H9 (cell line): ENCODE measurements around the gene GDF3. TPM values are rescaled to one million over a fixed set of nuclear protein-coding genes. Genes with fewer than 3 reads are reported as not detected.
A peak's percentile ranks its signal among the peaks of the same experiment; 100 is the strongest.

Experiments used
- DNase-seq: peaks from one replicate; pipeline ENCODE4 v3.0.0-alpha.2; 2017
- H2AFZ ChIP-seq: one replicate; pipeline ENCODE4 v1.6.1; 2013; ENCODE audit warnings: mild to moderate bottlenecking, low read length, control low read depth, moderate library complexity
- H2AK5ac ChIP-seq: 2 replicates; pipeline ENCODE4 v1.6.1; 2013; ENCODE audit warnings: low read length, control low read depth, mixed read lengths; ENCODE audit not compliant: insufficient read length
- H2BK120ac ChIP-seq: one replicate; pipeline ENCODE4 v1.6.1; 2013; ENCODE audit warnings: low read depth, mild to moderate bottlenecking, low read length, control low read depth, inconsistent platforms; ENCODE audit not compliant: poor library complexity, severe bottlenecking
- H2BK12ac ChIP-seq: 2 replicates; pipeline ENCODE4 v1.6.1; 2013; ENCODE audit warnings: low read length, control low read depth, mixed read lengths, low read depth; ENCODE audit not compliant: insufficient read length
- H2BK15ac ChIP-seq: 2 replicates; pipeline ENCODE4 v1.6.1; 2013; ENCODE audit warnings: low read depth, low read length, control low read depth
- H2BK20ac ChIP-seq: one replicate; pipeline ENCODE4 v1.6.1; 2013; ENCODE audit warnings: low read depth, mild to moderate bottlenecking, low read length, control low read depth, inconsistent platforms; ENCODE audit not compliant: poor library complexity, severe bottlenecking
- H2BK5ac ChIP-seq: 2 replicates; pipeline ENCODE4 v1.6.1; 2013; ENCODE audit warnings: low read length, control low read depth, mixed read lengths; ENCODE audit not compliant: insufficient read length
- H3K14ac ChIP-seq: 2 replicates; pipeline ENCODE4 v1.6.1; 2013; ENCODE audit warnings: low read length, control low read depth; ENCODE audit not compliant: insufficient read depth
- H3K18ac ChIP-seq: 2 replicates; pipeline ENCODE4 v1.6.1; 2013; ENCODE audit warnings: low read depth, mild to moderate bottlenecking, mixed read lengths, low read length, control low read depth; ENCODE audit not compliant: insufficient read length
- H3K23ac ChIP-seq: 2 replicates; pipeline ENCODE4 v1.6.1; 2013; ENCODE audit warnings: low read length, control low read depth, mixed read lengths, low read depth; ENCODE audit not compliant: insufficient read length
- H3K23me2 ChIP-seq: 2 replicates; pipeline ENCODE4 v1.6.1; 2013; ENCODE audit warnings: low read depth, mild to moderate bottlenecking, mixed read lengths, low read length, control low read depth; ENCODE audit not compliant: insufficient read length, poor library complexity, severe bottlenecking
- H3K27ac ChIP-seq: 2 replicates; pipeline ENCODE4 v1.5.1; 2013; ENCODE audit warnings: low read length, control low read depth, mixed read lengths, low read depth; ENCODE audit not compliant: insufficient read length
- H3K27me3 ChIP-seq: 2 replicates; pipeline ENCODE4 v1.6.1; 2013; ENCODE audit warnings: low read length, control low read depth, inconsistent platforms; ENCODE audit not compliant: insufficient read depth
- H3K4ac ChIP-seq: 2 replicates; pipeline ENCODE4 v1.6.1; 2013; ENCODE audit warnings: low read depth, mild to moderate bottlenecking, control low read depth, inconsistent platforms, low read length, moderate library complexity
- H3K4me1 ChIP-seq: 2 replicates; pipeline ENCODE4 v1.6.1; 2013; ENCODE audit warnings: low read length, control low read depth, inconsistent platforms; ENCODE audit not compliant: insufficient read depth
- H3K4me2 ChIP-seq: 2 replicates; pipeline ENCODE4 v1.6.1; 2013; ENCODE audit warnings: low read length, control low read depth, mixed read lengths; ENCODE audit not compliant: insufficient read length, insufficient read depth
- H3K56ac ChIP-seq: 2 replicates; pipeline ENCODE4 v1.6.1; 2013; ENCODE audit warnings: low read depth, mild to moderate bottlenecking, mixed read lengths, low read length, control low read depth; ENCODE audit not compliant: insufficient read length
- H3K79me1 ChIP-seq: 2 replicates; pipeline ENCODE4 v1.6.1; 2013; ENCODE audit warnings: low read depth, mild to moderate bottlenecking, moderate library complexity, low read length, control low read depth, inconsistent platforms; ENCODE audit not compliant: insufficient read depth, poor library complexity, severe bottlenecking
- H3K79me2 ChIP-seq: 2 replicates; pipeline ENCODE4 v1.6.1; 2013; ENCODE audit warnings: low read length, control low read depth, inconsistent platforms; ENCODE audit not compliant: insufficient read depth
- H3K9ac ChIP-seq: 2 replicates; pipeline ENCODE4 v1.6.1; 2013; ENCODE audit warnings: low read length, control low read depth, mixed read lengths; ENCODE audit not compliant: insufficient read length; ENCODE audit errors: extremely low read depth
- H3K9me3 ChIP-seq: one replicate; pipeline ENCODE4 v1.6.1; 2013; ENCODE audit warnings: low read depth, low read length, inconsistent platforms; ENCODE audit not compliant: control insufficient read depth
- H3T11ph ChIP-seq: one replicate; pipeline ENCODE4 v1.6.1; 2013; ENCODE audit warnings: mild to moderate bottlenecking, low read length, control low read depth, inconsistent platforms
- H4K20me1 ChIP-seq: one replicate; pipeline ENCODE4 v1.6.1; 2013; ENCODE audit not compliant: control insufficient read depth, insufficient read length, insufficient read depth
- H4K5ac ChIP-seq: 2 replicates; pipeline ENCODE4 v1.6.1; 2013; ENCODE audit warnings: low read depth, mild to moderate bottlenecking, mixed read lengths, low read length, control low read depth; ENCODE audit not compliant: insufficient read length
- H4K8ac ChIP-seq: replicated peaks from 2 replicates; pipeline ENCODE4 v1.6.1; 2013; ENCODE audit warnings: low read length, control low read depth, mixed read lengths, low read depth; ENCODE audit not compliant: insufficient read length
- H4K91ac ChIP-seq: 2 replicates; pipeline ENCODE4 v1.6.1; 2013; ENCODE audit warnings: low read depth, mild to moderate bottlenecking, moderate library complexity, mixed read lengths, low read length, control low read depth; ENCODE audit not compliant: insufficient read length
- H3K27ac Mint-ChIP-seq, 3 experiments: 2 replicates in 2 of 3; 3 replicates in 1 of 3; pipeline ENCODE4 v1.8.0; 2020 to 2021; ENCODE audit warnings: mixed read lengths in 3 of 3, mild to moderate bottlenecking in 1 of 3, moderate library complexity in 1 of 3
- H3K27me3 Mint-ChIP-seq: 2 replicates; pipeline ENCODE4 v1.8.0; 2021; ENCODE audit warnings: low read depth, mild to moderate bottlenecking, moderate library complexity, mixed read lengths
- H3K36me3 Mint-ChIP-seq, 3 experiments: 2 replicates in 2 of 3; 3 replicates in 1 of 3; pipeline ENCODE4 v1.8.0; 2020 to 2021; ENCODE audit warnings: low read depth in 3 of 3, mixed read lengths in 3 of 3; ENCODE audit not compliant: insufficient read depth in 1 of 3
- H3K4me1 Mint-ChIP-seq, 2 experiments: 2 replicates each; pipeline ENCODE4 v1.8.0; 2020; ENCODE audit warnings: mixed read lengths in 2 of 2
- H3K4me3 Mint-ChIP-seq, 2 experiments: 2 replicates in 1 of 2; 3 replicates in 1 of 2; pipeline ENCODE4 v1.8.0; 2020 to 2021; ENCODE audit warnings: mild to moderate bottlenecking in 2 of 2, mixed read lengths in 2 of 2, moderate library complexity in 1 of 2
- H3K9me3 Mint-ChIP-seq, 2 experiments: 2 replicates in 1 of 2; 3 replicates in 1 of 2; pipeline ENCODE4 v1.8.0; 2020; ENCODE audit warnings: mild to moderate bottlenecking in 2 of 2, mixed read lengths in 2 of 2, moderate library complexity in 1 of 2
- CTCF ChIP-seq: fragments of 200-600 bp; sonication (generic); conservative IDR thresholded peaks from 3 replicates; pipeline ENCODE4 v1.8.0; 2021; ENCODE audit warnings: antibody characterized with exemption, mild to moderate bottlenecking
- WGBS: extraction: QIAGEN DNeasy Blood & Tissue Kit; methylation state at CpG from one replicate; pipeline ENCODE4 v1.1.7; 2013; ENCODE audit warnings: missing lambda C conversion rate, low lambda C conversion rate, mixed read lengths; ENCODE audit not compliant: insufficient read length; ENCODE audit errors: extremely low coverage; 5-methylcytosine and 5-hydroxymethylcytosine counted together
- total RNA-seq: library from RNA; stranded (reverse); gene quantifications from 2 replicates; pipeline ENCODE4 v1.2.1, GENCODE V29; 2021

The GDF3 gene
- total RNA-seq, 1 experiment from 2014 or later, result 9.9 TPM

- H3T11ph ChIP-seq, result no peak overlapping the region
- H2AFZ ChIP-seq, result peak overlapping the region; percentile 71
- no peak overlapping the region for H4K5ac ChIP-seq
- Mint-ChIP-seq H3K9me3 (no peaks in the 10 kb centered on the region), H3K36me3 (no peaks in the 10 kb centered on the region), H3K4me1 (peaks cover 38 to 39% of the 10 kb centered on the region in 2 experiments), H3K27me3 (no peaks in the 10 kb centered on the region; the same call in 1 of the 2 replicates), H3K4me3 (peak overlapping the region; percentile 12 to 27; a peak in 2 of 5 replicates), H3K27ac (peak overlapping the region in 1 of 3 experiments; percentile 91; a peak in 2 of 7 replicates)
- no peak overlapping the region for H2BK120ac ChIP-seq
- no peaks in the 10 kb centered on the region for H3K79me2 ChIP-seq
- no peak overlapping the region for H3K18ac ChIP-seq
- H3K23me2 ChIP-seq, result no peaks in the 10 kb centered on the region
- no peak overlapping the region for H3K9ac ChIP-seq
- no peak overlapping the region for H2BK12ac ChIP-seq
- WGBS, result no CpG with 5 or more reads among the region's 3 CpGs
- H3K14ac ChIP-seq, result no peak overlapping the region
- no peak overlapping the region for H2BK5ac ChIP-seq
- no peak overlapping the region for H4K91ac ChIP-seq
- no peak overlapping the region for H3K23ac ChIP-seq
- H3K4ac ChIP-seq, result no peak overlapping the region
- H4K8ac ChIP-seq, result no peak overlapping the region
- H3K27ac ChIP-seq, result no peak overlapping the region
- H3K4me1 ChIP-seq, result peaks cover 12% of the 10 kb centered on the region; the same call in 1 of the 2 replicates
- no peak overlapping the region for H2BK15ac ChIP-seq
- H3K4me2 ChIP-seq, result no peak overlapping the region
- no peak overlapping the region for H2BK20ac ChIP-seq
- no peaks in the 10 kb centered on the region for H4K20me1 ChIP-seq
- DNase-seq, result no peak
- H3K56ac ChIP-seq, result no peak overlapping the region
- H3K27me3 ChIP-seq, result no peaks in the 10 kb centered on the region
- no peak for TF ChIP-seq CTCF
- H2AK5ac ChIP-seq, result no peak overlapping the region
- no peaks in the 10 kb centered on the region for H3K9me3 ChIP-seq
- H3K79me1 ChIP-seq, result no peaks in the 10 kb centered on the region
Measured at GRCh38 chr12:7646178-7646475, 49.4 kb downstream of the GDF3 start.
